NCI-H1694 treated with DMSO at 0.1 percent for 48 hours (cell line): ENCODE data around the gene ADIPOR2.

Experiments used
- DNase-seq: peaks from one replicate; lab custom pipeline; 2025; lab: John Stamatoyannopoulos, UW

ADIPOR2 gene

DNA sequence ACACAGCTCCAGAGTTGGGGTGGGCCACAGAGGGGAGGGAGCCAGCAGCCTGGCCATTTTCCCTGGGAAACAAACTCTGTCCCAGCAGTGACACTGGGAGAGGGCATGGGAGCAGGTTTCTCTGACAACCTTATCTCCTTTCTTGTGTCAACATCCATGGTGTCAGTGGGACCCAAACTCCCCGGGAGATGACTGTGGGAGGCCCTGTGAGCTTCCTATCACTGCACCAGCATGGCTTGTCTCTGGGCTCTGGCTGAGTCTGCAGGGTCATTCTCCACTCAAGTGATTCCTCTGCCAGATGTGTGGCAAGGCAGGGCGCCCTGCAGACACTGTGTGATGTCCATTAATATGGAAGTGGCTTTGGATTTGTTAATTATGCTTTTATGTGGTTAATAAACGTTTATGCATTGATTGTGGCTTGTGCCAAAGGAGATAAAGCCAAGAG lies 139.6 kb downstream of the ADIPOR2 start:
- no peak for DNase-seq

DNA sequence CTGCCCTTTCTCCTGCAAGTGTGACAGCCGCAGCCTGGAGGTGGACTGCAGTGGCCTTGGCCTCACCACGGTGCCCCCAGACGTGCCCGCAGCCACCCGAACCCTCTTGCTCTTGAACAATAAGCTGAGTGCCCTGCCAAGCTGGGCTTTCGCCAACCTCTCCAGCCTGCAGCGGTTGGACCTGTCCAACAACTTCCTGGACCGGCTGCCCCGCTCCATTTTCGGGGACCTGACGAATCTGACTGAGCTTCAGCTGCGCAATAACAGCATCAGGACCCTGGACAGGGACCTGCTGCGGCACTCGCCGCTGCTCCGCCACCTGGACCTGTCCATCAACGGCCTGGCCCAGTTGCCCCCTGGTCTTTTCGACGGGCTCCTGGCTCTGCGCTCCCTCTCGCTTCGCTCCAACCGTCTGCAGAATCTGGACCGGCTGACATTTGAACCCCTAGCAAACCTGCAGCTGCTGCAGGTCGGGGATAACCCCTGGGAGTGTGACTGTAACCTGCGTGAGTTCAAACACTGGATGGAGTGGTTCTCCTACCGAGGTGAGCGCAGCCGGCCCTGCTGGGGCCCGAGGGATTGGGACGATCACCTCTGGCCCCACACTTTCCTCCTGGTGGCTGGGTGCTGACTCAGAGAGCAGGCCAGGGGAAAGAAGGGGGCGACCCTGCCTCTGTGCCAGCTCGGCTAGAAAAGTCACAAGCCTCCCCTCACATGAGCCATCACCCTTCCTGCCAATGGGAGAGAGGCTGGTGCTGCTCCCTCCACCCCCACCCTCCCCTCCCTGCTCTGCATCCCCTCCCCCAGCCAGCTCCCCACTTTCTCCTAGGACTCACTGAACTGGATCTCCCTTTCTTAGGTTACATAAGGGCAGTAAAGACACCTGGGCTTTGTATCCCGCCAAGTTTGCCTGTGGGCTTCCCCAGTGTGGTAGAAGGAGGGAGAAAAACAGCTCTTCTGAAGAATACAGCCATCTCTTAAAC lies 140.4 kb downstream of the ADIPOR2 start:
- DNase-seq: no peak

DNA sequence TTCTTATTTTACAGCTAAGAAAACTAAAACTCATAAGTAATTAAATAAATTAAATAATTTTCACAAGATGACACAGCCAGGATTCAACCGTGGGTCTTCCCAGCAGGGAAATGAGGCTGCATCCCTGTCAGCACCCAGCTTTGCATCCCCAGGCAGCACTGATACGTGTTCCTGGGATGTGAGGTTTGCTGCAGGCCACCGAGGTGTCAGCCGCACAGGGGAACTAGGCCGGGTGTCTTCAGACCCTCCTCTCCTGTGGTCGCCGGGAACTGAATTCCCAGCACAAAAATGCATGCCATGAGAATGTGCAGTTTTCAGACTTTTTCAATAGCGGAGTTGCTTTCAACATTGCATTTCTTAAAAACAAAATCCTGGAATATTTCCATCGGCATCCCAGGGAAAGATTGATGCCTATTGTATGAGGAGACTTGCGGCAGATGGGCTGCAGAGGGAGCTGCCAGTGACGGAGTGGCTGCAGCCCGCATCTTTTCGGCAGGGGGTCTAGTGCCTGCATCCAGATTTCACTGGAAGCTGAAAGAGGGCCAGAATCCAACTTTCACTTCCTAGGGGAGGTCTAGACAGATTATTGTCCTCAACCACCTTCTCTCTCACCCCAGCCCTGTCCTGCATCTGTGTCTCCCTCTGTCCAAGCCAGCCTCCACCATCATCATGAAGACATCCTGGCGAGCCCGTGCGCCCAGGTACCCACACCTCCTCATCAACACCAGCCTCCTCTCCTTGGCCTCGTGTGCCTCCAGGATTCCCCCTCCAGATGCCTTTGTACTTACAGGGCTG lies 142.1 kb downstream of the ADIPOR2 start:
- DNase-seq: peak; percentile 87

DNA sequence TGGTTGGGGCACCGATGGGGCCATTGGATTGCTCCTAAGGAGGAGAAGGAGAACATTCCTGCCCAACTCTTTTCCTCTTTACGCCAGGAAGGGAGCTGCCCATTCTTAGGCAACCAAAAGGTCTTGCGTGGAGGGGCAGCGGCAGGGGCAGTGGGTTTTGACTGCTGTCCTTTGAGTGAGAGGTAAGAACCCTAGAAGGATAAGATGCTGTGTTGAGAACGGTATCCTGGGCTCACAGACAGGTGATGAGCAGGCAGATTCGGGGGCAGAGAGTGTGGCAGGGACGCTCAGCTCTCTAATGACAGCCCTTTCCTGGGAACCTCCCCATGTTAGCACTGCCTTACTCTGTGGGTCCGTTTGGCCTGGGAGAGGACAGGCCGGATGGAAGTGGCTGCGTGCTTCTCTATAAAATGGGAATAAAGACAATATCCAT lies 142.7 kb downstream of the ADIPOR2 start:
- no peak for DNase-seq

DNA sequence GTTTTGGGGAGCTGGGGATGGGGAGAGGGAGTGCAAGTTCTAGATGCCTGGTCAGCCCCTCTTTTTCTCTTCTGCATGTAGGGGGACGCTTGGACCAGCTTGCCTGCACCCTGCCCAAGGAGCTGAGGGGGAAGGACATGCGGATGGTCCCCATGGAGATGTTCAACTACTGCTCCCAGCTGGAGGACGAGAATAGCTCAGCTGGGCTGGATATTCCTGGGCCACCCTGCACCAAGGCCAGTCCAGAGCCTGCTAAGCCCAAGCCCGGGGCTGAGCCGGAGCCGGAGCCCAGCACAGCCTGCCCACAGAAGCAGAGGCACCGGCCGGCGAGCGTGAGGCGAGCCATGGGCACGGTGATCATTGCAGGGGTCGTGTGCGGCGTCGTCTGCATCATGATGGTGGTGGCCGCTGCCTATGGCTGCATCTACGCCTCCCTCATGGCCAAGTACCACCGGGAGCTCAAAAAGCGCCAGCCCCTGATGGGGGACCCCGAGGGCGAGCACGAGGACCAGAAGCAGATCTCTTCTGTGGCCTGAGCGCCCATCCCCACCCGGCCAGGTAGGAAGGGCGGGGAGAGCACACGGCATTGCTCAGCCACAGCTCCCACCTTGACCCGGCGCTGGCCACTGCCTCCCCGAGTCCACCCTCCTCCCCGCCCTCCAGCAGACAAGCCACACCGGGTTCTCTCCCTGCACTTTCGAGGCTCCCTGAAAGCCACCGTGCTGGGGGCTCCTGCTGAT lies 143.5 kb downstream of the ADIPOR2 start:
- no peak for DNase-seq

DNA sequence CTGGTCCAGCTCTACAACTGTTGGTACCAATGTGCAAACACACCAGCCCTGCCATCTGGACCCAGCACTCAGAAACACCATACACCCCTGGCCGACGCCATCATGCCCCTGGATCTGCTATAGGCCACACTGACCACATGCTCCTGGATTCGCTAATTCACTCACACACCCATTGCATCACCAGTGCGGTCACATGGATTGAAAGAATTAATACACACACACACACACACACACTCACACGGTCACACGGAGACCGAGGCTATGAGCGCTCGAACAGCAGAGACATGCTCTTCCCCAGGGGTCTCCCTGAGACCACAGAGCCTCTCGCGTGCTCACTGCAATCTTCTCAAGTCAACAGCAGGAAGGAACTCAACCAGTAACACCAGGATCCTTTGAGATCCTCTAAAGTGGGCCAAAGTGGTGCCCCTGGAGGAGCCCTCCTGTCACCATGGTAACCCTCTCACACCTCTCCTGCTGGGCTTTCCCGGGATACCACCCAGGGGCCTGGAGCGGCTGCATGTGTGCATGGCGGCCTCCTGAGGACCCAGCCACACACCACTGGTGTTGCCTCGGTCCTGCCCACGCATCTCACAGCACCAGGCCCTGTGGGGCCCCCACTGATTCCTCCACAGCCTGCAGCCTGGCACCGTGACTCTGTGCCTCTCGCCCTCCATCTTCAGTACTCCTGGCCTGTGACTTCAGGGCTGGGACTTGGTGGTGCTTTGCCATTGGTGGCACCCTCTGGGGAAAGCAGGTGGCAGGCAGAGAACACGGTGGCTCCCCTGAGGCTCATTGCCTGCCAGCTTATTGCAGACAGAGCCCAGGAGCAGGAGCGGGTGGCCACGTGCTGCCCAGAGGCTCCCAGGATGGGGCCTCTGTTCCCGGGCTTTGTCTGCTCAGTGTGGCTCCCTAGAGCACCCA lies 144.6 kb downstream of the ADIPOR2 start:
- peak; percentile 45 for DNase-seq

DNA sequence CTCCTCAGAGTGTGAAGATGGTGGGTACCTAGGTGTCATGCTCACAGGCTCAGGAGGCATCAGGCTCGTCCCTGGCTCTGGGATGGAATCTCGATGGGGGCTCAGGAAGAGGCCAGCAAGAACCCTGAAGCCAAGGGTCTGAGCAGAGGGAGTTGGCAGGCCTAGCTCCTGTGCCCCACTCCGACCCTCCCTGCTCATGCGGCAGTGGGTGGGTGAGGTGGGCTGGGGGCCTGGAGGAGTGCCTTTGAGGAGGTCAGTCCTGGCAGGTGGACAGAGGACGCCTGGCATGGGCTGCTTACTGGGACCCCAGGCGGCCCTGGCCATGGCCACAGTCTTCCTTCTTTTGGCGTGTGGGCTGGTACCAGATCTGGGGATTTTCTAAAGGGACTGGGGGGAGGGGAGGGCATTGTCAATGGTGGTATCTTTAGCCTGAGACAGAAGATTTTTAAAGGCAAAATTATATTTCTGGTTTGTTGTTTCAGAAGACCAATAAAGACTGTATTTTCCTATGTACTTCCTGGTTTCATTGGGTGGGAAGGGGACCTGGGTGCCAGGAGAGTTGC lies 145.5 kb downstream of the ADIPOR2 start:
- no peak for DNase-seq

DNA sequence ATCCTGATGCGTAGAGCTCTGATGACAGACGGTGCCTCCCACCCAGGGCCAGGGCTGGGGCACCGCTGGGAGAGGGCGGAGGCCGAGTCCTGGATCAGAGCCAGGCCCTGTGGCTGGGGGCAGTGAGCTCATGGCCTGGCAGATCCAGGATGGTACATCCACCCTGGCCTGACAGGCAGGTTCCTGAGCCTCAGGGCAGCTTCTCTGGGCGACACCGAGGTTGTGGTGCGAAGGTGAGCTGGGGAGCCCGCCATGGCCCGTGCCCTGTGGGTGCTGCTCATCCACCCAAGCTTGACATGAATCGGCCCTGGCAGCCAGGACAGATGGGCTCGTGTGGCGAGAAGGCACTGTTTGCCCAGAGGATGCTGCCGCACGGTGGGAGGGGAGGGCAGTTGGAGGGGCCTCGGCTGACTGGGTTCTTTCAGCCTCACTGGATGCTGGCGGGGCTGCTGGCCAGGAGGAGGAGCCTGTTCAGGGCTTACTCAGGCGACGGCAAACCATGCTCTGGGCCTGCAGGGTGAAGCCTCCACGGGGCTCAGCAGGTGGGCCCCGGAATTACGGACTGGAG lies 146.1 kb downstream of the ADIPOR2 start:
- peak; percentile 97 for DNase-seq

DNA sequence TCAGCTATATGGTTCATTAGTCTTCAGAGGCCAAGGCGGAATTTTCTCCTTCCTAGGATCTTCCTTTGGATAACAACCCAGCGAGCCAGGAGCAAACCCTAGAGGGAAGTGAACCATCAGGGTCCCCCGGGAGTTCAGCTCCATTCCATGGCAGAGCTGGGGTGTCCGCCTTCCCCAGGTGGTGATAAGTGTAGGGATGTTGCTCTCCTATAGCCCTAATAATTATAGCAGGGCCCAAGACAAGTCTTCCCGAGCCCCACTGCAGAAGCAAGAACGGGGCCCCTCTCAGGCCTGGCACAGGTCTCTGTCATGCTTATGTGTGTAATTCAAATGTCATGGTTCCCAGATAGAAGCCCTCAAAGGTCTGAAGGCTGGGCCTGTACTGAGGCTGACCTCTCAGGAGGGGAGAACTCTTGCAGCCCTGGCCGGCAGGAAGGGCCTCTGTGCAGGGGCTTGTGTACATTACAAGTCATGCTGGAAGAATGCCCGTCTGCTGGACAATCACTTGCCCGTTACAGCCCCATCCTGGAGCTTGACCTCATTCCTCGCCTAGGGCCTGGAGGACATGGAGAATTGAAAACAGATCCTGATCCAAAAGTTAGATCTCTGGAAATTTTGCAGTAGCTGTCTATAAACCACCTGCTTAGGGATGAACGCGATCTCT lies 146.8 kb downstream of the ADIPOR2 start:
- peak; percentile 52 for DNase-seq
